GM20000 (cell line): Measurements from ENCODE around the gene CHRM1.
A peak's percentile ranks its signal among the peaks of the same experiment; 100 is the strongest.

Experiments used
- DNase-seq: peaks from one replicate; pipeline ENCODE4 v3.0.0; 2012; ENCODE audit warnings: low spot score
- TF ChIP-seq, protein P1 (sequence below): IDR thresholded peaks from 2 replicates; pipeline ENCODE4 v1.5.1; 2012; ENCODE audit warnings: mild to moderate bottlenecking, control low read depth; ENCODE audit errors: extremely low read depth, missing control alignments

The CHRM1 gene

DNA sequence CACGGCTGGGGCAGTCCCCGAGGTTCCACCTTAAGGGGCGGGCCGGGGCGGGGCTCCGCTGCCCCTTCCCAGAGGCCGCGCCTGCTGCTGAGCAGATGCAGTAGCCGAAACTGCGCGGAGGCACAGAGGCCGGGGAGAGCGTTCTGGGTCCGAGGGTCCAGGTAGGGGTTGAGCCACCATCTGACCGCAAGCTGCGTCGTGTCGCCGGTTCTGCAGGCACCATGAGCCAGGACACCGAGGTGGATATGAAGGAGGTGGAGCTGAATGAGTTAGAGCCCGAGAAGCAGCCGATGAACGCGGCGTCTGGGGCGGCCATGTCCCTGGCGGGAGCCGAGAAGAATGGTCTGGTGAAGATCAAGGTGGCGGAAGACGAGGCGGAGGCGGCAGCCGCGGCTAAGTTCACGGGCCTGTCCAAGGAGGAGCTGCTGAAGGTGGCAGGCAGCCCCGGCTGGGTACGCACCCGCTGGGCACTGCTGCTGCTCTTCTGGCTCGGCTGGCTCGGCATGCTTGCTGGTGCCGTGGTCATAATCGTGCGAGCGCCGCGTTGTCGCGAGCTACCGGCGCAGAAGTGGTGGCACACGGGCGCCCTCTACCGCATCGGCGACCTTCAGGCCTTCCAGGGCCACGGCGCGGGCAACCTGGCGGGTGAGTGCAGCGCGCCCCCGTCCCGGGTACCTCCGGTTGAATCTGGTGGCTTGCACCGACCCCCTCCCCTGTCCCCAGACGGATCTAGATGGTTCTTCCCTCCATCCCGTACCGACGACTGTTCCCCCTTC is 40.2 kb downstream of the CHRM1 start, which contains the start of gene SLC3A2:
TSS of gene SLC3A2 (plus strand) at position 94 of the 776 bp plus-strand sequence. CDS start at position 222, 128 bp downstream.
- DNase-seq = peak; percentile 87

DNA sequence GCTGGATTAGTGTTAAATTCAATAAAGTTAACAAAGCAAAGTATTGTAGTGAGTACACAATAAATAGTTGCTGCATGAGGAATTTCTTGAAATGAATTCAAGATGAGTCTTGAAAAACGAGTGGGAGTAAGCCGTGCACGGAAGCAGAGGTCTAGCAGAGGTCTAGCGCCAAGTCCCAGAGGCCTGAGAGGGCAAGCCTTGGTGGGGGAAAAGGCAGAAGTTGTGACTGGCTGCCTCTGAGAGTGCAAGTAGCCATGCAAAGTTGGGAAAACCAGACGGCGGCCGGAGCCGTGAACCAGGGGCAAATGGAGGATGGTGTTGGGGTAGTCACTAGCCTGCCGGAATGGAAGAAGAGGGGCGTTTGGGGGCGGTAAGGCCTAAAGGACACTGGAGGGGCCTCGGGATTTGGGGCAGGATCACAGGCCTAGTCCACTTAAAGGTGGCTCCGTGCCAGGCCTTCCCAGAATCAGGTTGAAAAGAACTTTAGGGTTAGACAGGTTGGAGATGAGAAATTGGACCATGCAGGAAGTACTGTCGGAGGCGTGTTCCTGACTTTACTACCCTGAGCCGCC is 40.8 kb downstream of the CHRM1 start:
- TF ChIP-seq, protein P1, sequence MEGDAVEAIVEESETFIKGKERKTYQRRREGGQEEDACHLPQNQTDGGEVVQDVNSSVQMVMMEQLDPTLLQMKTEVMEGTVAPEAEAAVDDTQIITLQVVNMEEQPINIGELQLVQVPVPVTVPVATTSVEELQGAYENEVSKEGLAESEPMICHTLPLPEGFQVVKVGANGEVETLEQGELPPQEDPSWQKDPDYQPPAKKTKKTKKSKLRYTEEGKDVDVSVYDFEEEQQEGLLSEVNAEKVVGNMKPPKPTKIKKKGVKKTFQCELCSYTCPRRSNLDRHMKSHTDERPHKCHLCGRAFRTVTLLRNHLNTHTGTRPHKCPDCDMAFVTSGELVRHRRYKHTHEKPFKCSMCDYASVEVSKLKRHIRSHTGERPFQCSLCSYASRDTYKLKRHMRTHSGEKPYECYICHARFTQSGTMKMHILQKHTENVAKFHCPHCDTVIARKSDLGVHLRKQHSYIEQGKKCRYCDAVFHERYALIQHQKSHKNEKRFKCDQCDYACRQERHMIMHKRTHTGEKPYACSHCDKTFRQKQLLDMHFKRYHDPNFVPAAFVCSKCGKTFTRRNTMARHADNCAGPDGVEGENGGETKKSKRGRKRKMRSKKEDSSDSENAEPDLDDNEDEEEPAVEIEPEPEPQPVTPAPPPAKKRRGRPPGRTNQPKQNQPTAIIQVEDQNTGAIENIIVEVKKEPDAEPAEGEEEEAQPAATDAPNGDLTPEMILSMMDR = no peak
- DNase-seq = peak; percentile 66

More for the DNA sequence above, 40.2 kb downstream of the CHRM1 start, which contains the start of gene SLC3A2:
- TF ChIP-seq, protein P1 = peak; percentile 89

GRCh38 chr11:62879235-62879978 is 41.8 kb downstream of the CHRM1 start:
- no peak for DNase-seq

DNA sequence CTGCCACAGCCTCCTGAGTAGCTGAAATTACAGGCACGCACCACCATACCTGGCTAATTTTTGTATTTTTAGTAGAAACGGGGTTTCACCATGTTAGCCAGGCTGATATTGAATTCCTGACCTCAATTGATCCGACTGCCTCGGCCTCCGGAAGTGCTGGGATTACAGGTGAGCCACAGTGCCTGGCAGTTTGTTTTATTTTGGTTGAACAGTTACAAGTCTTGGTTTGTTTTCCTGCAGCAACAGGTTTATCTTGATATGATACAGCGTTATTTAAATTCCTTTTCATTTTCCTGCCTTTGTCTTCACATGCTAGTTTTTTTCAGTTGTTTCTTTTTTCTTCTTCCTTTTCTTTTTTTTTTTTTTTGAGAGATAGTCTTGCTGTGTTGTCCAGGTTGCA is 44.5 kb downstream of the CHRM1 start:
- TF ChIP-seq, protein P1 = no peak
- no peak for DNase-seq

More at GRCh38 chr11:62879235-62879978, 41.8 kb downstream of the CHRM1 start:
- TF ChIP-seq, protein P1 = no peak

- TF ChIP-seq, protein P1 = no peak
Observed at GRCh38 chr11:62875698-62876478, 45.3 kb downstream of the CHRM1 start.

GRCh38 chr11:62874851-62875250 is 46.3 kb downstream of the CHRM1 start:
- no peak for DNase-seq
- TF ChIP-seq, protein P1 = no peak

More at GRCh38 chr11:62875698-62876478, 45.3 kb downstream of the CHRM1 start:
- no peak for DNase-seq
